C4-2B (cell line): ENCODE results near the gene RNASE9.

Experiments used
- ZFX ChIP-seq: fragments of 450-650 bp; IDR thresholded peaks from 2 replicates; pipeline ENCODE4 v1.6.1; 2017
- TF ChIP-seq, protein P1 (sequence below): fragments of 450-650 bp; conservative IDR thresholded peaks from 2 replicates; pipeline ENCODE4 v1.5.1; 2017; ENCODE audit warnings: mild to moderate bottlenecking

GRCh38 chr14:20592574-20592973 is 31.7 kb upstream of the RNASE9 start:
- TF ChIP-seq, protein P1, sequence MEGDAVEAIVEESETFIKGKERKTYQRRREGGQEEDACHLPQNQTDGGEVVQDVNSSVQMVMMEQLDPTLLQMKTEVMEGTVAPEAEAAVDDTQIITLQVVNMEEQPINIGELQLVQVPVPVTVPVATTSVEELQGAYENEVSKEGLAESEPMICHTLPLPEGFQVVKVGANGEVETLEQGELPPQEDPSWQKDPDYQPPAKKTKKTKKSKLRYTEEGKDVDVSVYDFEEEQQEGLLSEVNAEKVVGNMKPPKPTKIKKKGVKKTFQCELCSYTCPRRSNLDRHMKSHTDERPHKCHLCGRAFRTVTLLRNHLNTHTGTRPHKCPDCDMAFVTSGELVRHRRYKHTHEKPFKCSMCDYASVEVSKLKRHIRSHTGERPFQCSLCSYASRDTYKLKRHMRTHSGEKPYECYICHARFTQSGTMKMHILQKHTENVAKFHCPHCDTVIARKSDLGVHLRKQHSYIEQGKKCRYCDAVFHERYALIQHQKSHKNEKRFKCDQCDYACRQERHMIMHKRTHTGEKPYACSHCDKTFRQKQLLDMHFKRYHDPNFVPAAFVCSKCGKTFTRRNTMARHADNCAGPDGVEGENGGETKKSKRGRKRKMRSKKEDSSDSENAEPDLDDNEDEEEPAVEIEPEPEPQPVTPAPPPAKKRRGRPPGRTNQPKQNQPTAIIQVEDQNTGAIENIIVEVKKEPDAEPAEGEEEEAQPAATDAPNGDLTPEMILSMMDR: no peak
- no peak for TF ChIP-seq ZFX
